Colonic mucosa (tissue), 4 donors: Measurements from ENCODE around the gene ITGA11. TPM values are rescaled to one million over a fixed set of nuclear protein-coding genes. Genes with fewer than 3 reads are reported as not detected.

Experiments
- DNase-seq: peaks from one replicate; pipeline ENCODE4 v3.0.0-alpha.2; 2020
- H3K27ac ChIP-seq: fragments of 200-600 bp; one replicate; pipeline ENCODE4 v1.8.0; 2021
- H3K27me3 ChIP-seq: fragments of 200-600 bp; one replicate; pipeline ENCODE4 v1.8.0; 2021
- H3K36me3 ChIP-seq: fragments of 200-600 bp; one replicate; pipeline ENCODE4 v1.8.0; 2021
- H3K4me1 ChIP-seq: fragments of 200-600 bp; one replicate; pipeline ENCODE4 v1.8.0; 2021; ENCODE audit warnings: mild to moderate bottlenecking
- H3K4me3 ChIP-seq: fragments of 200-600 bp; one replicate; pipeline ENCODE4 v1.8.0; 2021
- H3K9ac ChIP-seq, 2 donors: one replicate each; pipeline ENCODE4 v1.7.0; 2013; ENCODE audit warnings: control low read depth in 2 of 2, low read depth in 2 of 2, low read length in 2 of 2
- H3K9me3 ChIP-seq: fragments of 200-600 bp; one replicate; pipeline ENCODE4 v1.8.0; 2021
- intact Hi-C: fragments of 100-400 bp; cut with DNase I; formaldehyde crosslinking; loops from one replicate; pipeline ENCODE4 v1.14.1; 2022
- total RNA-seq, 2 donors: library from RNA; stranded (reverse); fragmentation: NEBNext Ultra II Directional in 1 of 2; extraction: Animal tissue kit (Norgen Biotek cat#: 25700) in 1 of 2; gene quantifications; one replicate each; pipeline ENCODE4 v1.2.1, GENCODE V29; 2021
- TF ChIP-seq, protein P1 (sequence below): fragments of 200-600 bp; IDR thresholded peaks from one replicate; pipeline ENCODE4 v1.8.0; 2022; ENCODE audit warnings: antibody characterized with exemption, mild to moderate bottlenecking
- donor health status: healthy.
- donor health status: DM: no; HTN: no; CAD: no.
- donor health status: DM: no; HTN: no; CAD: no.

Gene ITGA11
- total RNA-seq, 2 donors from 2014 or later, result 2.4 to 4.1 TPM

GRCh38 chr15:68332266-68332665 is 99.7 kb downstream of the ITGA11 start:
- H3K9me3 ChIP-seq, result no peaks in the 10 kb centered on the region
- H3K4me3 ChIP-seq, result no peak overlapping the region
- H3K27ac ChIP-seq, result no peak overlapping the region
- H3K36me3 ChIP-seq, result no peaks in the 10 kb centered on the region
- no peak for DNase-seq
- H3K9ac ChIP-seq, result no peak overlapping the region
- intact Hi-C loops, result no loop called here
- no peaks in the 10 kb centered on the region for H3K27me3 ChIP-seq
- TF ChIP-seq, protein P1, sequence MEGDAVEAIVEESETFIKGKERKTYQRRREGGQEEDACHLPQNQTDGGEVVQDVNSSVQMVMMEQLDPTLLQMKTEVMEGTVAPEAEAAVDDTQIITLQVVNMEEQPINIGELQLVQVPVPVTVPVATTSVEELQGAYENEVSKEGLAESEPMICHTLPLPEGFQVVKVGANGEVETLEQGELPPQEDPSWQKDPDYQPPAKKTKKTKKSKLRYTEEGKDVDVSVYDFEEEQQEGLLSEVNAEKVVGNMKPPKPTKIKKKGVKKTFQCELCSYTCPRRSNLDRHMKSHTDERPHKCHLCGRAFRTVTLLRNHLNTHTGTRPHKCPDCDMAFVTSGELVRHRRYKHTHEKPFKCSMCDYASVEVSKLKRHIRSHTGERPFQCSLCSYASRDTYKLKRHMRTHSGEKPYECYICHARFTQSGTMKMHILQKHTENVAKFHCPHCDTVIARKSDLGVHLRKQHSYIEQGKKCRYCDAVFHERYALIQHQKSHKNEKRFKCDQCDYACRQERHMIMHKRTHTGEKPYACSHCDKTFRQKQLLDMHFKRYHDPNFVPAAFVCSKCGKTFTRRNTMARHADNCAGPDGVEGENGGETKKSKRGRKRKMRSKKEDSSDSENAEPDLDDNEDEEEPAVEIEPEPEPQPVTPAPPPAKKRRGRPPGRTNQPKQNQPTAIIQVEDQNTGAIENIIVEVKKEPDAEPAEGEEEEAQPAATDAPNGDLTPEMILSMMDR, result no peak
- no peaks in the 10 kb centered on the region for H3K4me1 ChIP-seq

GRCh38 chr15:68330901-68331300 is 101.1 kb downstream of the ITGA11 start:
- Histone ChIP-seq H3K9me3 (no peaks in the 10 kb centered on the region), H3K27ac (no peak overlapping the region), H3K9ac (no peak overlapping the region), H3K4me3 (no peak overlapping the region), H3K4me1 (no peaks in the 10 kb centered on the region), H3K27me3 (no peaks in the 10 kb centered on the region), H3K36me3 (no peaks in the 10 kb centered on the region)
- no peak for DNase-seq
- intact Hi-C loops, result no loop called here
- TF ChIP-seq, protein P1, result no peak

GRCh38 chr15:68330416-68330815 is 101.5 kb downstream of the ITGA11 start:
- Histone ChIP-seq H3K4me1 (no peaks in the 10 kb centered on the region), H3K36me3 (no peaks in the 10 kb centered on the region), H3K27ac (no peak overlapping the region), H3K4me3 (no peak overlapping the region), H3K9me3 (no peaks in the 10 kb centered on the region), H3K9ac (no peak overlapping the region), H3K27me3 (no peaks in the 10 kb centered on the region)
- TF ChIP-seq, protein P1, result no peak
- intact Hi-C loops, result no loop called here
- DNase-seq, result no peak

- Histone ChIP-seq H3K9me3 (no peaks in the 10 kb centered on the region), H3K4me1 (no peaks in the 10 kb centered on the region), H3K9ac (no peak overlapping the region), H3K36me3 (no peaks in the 10 kb centered on the region), H3K4me3 (no peak overlapping the region), H3K27me3 (no peaks in the 10 kb centered on the region), H3K27ac (no peak overlapping the region)
- intact Hi-C loops, result no loop called here
- TF ChIP-seq, protein P1, result no peak
- DNase-seq, result no peak
These were observed 103.0 kb downstream of the ITGA11 start for GRCh38 chr15:68328964-68329363.

- Histone ChIP-seq H3K27ac (no peak overlapping the region), H3K4me1 (no peaks in the 10 kb centered on the region), H3K9ac (no peak overlapping the region), H3K27me3 (no peaks in the 10 kb centered on the region), H3K4me3 (no peak overlapping the region), H3K36me3 (no peaks in the 10 kb centered on the region), H3K9me3 (no peaks in the 10 kb centered on the region)
- TF ChIP-seq, protein P1, result no peak
- intact Hi-C loops, result no loop called here
- no peak for DNase-seq
These were observed 103.5 kb downstream of the ITGA11 start for GRCh38 chr15:68328443-68328842.
